ENCODE results near the gene TMEM222.

GRCh38 chr1:27346991-27347624 lies 25.1 kb downstream of the TMEM222 start:
- no peak for TF ChIP-seq MXI1 (IDR thresholded peaks at IDR 0.05; ENCODE audit: borderline replicate concordance, low read depth, low read length)
- TF ChIP-seq, protein P1, sequence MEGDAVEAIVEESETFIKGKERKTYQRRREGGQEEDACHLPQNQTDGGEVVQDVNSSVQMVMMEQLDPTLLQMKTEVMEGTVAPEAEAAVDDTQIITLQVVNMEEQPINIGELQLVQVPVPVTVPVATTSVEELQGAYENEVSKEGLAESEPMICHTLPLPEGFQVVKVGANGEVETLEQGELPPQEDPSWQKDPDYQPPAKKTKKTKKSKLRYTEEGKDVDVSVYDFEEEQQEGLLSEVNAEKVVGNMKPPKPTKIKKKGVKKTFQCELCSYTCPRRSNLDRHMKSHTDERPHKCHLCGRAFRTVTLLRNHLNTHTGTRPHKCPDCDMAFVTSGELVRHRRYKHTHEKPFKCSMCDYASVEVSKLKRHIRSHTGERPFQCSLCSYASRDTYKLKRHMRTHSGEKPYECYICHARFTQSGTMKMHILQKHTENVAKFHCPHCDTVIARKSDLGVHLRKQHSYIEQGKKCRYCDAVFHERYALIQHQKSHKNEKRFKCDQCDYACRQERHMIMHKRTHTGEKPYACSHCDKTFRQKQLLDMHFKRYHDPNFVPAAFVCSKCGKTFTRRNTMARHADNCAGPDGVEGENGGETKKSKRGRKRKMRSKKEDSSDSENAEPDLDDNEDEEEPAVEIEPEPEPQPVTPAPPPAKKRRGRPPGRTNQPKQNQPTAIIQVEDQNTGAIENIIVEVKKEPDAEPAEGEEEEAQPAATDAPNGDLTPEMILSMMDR (conservative IDR thresholded peaks at IDR 0.05; ENCODE audit: low read depth, low read length) = no peak
- no peak for TF ChIP-seq POLR2A (IDR thresholded peaks at IDR 0.05; ENCODE audit: low read depth, low read length)
- no peak for TF ChIP-seq FOS (IDR thresholded peaks at IDR 0.05; ENCODE audit: low read depth, low read length)
- TF ChIP-seq, protein P2, sequence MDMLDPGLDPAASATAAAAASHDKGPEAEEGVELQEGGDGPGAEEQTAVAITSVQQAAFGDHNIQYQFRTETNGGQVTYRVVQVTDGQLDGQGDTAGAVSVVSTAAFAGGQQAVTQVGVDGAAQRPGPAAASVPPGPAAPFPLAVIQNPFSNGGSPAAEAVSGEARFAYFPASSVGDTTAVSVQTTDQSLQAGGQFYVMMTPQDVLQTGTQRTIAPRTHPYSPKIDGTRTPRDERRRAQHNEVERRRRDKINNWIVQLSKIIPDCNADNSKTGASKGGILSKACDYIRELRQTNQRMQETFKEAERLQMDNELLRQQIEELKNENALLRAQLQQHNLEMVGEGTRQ (IDR thresholded peaks at IDR 0.05; ENCODE audit: low read depth, low read length) = no peak
- no peak for TF ChIP-seq NFE2L2 (IDR thresholded peaks at IDR 0.05; ENCODE audit: low read depth, low read length)
- TF ChIP-seq, protein P3, sequence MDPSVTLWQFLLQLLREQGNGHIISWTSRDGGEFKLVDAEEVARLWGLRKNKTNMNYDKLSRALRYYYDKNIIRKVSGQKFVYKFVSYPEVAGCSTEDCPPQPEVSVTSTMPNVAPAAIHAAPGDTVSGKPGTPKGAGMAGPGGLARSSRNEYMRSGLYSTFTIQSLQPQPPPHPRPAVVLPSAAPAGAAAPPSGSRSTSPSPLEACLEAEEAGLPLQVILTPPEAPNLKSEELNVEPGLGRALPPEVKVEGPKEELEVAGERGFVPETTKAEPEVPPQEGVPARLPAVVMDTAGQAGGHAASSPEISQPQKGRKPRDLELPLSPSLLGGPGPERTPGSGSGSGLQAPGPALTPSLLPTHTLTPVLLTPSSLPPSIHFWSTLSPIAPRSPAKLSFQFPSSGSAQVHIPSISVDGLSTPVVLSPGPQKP (IDR thresholded peaks at IDR 0.05; ENCODE audit: borderline replicate concordance, low read depth, low read length) = no peak
- no peak for TF ChIP-seq SMC3 (IDR thresholded peaks at IDR 0.05; ENCODE audit: low read depth, low read length)
- TF ChIP-seq RCOR1 (IDR thresholded peaks at IDR 0.05; ENCODE audit: insufficient replicate concordance, low read length) = no peak
- no peak for TF ChIP-seq RFX5 (IDR thresholded peaks at IDR 0.05; ENCODE audit: low read depth, low read length)
- TF ChIP-seq CHD1 (IDR thresholded peaks at IDR 0.05; ENCODE audit: low read depth, low read length) = no peak
- no peak for TF ChIP-seq RAD21 (IDR thresholded peaks at IDR 0.05; ENCODE audit: low read length)
- TF ChIP-seq CEBPB (IDR thresholded peaks at IDR 0.05; ENCODE audit: low read depth, low read length) = no peak

Measured in IMR-90 (cell line).